HG03439 (cell line): ENCODE measurements around the gene CDH7.

Experiments used
- ATAC-seq: cut with Tn5 transposase; IDR thresholded peaks from one replicate; pipeline ENCODE4 v1.9.1; 2021; ENCODE audit warnings: mild to moderate bottlenecking, moderate library complexity; ENCODE audit not compliant: unreplicated experiment

The CDH7 gene, protein sequence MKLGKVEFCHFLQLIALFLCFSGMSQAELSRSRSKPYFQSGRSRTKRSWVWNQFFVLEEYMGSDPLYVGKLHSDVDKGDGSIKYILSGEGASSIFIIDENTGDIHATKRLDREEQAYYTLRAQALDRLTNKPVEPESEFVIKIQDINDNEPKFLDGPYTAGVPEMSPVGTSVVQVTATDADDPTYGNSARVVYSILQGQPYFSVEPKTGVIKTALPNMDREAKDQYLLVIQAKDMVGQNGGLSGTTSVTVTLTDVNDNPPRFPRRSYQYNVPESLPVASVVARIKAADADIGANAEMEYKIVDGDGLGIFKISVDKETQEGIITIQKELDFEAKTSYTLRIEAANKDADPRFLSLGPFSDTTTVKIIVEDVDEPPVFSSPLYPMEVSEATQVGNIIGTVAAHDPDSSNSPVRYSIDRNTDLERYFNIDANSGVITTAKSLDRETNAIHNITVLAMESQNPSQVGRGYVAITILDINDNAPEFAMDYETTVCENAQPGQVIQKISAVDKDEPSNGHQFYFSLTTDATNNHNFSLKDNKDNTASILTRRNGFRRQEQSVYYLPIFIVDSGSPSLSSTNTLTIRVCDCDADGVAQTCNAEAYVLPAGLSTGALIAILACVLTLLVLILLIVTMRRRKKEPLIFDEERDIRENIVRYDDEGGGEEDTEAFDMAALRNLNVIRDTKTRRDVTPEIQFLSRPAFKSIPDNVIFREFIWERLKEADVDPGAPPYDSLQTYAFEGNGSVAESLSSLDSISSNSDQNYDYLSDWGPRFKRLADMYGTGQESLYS

DNA sequence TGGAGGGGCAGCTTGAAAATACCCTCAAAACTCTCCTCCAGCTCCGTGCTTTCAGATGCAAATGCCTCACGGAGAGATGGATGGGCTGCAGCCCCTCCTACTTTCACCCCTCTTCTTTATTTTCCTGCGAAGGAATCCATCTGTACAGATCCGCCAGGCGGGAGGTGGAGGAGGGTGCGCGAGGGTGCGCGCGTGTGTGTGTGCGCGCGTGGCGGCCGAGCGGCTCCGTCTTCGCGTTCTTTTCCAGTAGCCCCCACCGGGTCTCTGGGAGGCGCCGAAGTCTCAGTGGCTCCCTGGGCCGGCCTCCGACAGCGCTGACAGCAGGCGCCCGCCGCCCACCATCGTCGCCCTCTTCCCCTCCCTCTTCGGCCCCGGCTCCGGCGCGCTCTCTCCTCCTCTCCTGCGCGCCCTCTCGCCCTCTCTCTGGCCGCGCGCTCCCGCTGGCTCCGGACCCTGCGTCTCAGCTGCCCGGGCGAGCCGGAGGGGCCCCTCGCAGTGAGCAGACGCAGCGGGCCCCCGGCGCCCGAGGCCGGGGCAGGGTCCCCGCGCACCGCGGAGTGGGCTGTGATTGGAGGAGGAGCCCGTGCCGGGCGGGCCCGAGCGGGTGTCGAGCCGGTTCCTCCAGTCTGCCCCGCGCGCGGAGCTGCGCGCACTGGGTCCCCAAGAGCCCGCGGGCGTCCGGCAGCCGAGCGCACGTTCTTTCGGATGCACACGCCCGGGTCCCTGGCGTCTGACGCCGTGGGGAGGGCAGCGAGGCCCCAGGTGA, at the start of gene CDH7:
TSS of gene CDH7 (plus strand) at position 624 of the 766 bp plus-strand sequence. CDS start 11,831 bp downstream, outside the sequence.
- no peak for ATAC-seq

DNA sequence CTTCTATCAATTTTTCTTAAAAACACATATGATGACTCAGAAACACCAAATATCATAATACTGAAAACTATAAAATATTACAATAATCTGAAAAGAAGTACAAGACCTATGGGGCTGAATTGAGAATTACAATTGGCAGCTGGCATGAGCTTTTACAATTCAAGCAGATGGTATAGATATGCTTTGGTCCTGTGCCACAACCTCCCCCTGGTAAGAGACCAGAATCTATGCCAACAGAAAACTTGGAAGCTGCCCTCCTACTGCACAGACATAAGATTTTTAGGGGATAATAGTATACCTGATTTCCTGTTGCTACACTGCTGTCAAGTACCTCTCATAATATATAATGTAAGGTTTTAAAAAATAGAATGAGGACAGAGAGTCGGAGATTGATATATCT, 46.8 kb upstream of the CDH7 start:
- no peak for ATAC-seq

- no peak for ATAC-seq
These were observed 44.2 kb upstream of the CDH7 start for GRCh38 chr18:65706646-65707045.

DNA sequence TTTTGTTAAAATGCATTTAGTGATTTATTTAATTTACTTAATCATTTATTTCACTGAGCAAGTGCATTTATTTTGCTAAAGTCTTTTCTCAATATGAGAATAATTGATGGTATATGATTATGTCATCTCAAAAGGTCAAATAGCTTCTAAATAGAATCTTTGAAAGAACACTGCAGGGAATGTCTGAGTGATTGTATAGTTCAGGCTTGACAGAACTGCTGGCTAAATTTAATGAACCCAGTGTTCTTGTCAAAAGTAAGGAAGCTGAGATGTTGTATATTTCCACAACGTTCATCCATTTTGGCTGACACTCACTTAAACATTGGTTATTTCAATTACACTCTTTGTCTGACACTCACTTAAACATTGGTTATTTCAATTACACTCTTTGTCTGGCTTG, 39.3 kb upstream of the CDH7 start:
- no peak for ATAC-seq

GRCh38 chr18:65721619-65722018, 29.2 kb upstream of the CDH7 start:
- no peak for ATAC-seq

DNA sequence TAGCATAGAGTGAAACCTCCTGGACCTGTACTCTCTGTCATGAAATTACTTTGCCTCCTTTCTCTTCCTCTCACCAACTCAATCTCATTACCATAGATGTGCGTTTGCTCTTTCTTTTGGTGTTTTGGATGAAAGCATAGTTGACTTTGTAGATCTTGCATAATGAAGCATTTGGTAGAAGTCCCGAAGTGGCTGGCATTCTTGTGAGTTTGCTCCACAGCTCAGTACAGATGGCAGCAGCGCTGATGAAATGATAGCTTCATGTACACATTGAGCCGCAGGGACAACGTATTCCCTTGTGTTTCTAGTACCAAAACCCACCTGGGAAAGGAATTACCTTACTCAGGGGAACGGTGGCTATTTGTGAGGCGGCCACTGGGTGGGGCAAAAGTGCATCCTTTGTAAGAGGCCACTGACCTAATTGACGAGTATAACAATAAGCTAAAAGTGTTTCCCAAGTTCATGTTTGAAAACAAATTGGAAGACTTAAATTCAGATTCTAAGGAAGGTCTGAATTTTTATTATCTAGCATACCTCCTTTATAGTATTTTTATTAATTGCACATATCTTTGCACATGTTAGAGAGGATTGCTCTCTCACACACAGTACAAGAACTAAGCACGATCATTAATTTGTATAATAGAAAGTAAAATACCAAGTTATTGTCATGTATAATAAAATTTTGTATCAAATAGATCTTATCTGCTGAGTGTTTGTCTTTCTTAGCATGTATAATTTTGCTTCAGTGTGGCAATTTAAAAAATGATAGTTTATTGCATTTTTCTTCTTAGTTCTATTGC, 25.4 kb upstream of the CDH7 start:
- no peak for ATAC-seq

DNA sequence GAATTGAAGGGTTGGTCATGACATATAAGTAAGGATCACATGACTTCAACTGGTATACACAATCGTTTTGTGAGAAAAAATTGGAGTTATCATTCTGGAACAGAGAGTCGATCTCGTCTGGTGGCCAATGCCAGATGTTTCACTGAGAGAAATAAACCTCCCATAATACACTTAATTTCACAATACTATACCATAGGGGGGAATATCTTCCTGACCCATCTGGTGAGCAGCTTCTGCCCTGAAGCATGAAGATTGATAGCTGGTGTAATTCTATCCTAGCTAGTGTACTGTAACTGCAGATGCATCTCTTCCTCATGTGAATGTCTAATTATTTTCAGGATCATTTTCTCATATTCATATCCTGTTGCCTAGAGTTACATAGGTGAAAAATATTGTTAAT, 15.7 kb upstream of the CDH7 start:
- no peak for ATAC-seq

GRCh38 chr18:65737471-65737955, 13.3 kb upstream of the CDH7 start:
- no peak for ATAC-seq

GRCh38 chr18:65746936-65747335, 3.9 kb upstream of the CDH7 start:
- ATAC-seq, result no peak

- ATAC-seq, result no peak
These were observed 2.5 kb upstream of the CDH7 start for GRCh38 chr18:65748321-65748720.

- no peak for ATAC-seq
These were observed 971 bp upstream of the CDH7 start for GRCh38 chr18:65749841-65750240.

GRCh38 chr18:65751155-65752085, 608 bp downstream of the CDH7 start:
- no peak for ATAC-seq

DNA sequence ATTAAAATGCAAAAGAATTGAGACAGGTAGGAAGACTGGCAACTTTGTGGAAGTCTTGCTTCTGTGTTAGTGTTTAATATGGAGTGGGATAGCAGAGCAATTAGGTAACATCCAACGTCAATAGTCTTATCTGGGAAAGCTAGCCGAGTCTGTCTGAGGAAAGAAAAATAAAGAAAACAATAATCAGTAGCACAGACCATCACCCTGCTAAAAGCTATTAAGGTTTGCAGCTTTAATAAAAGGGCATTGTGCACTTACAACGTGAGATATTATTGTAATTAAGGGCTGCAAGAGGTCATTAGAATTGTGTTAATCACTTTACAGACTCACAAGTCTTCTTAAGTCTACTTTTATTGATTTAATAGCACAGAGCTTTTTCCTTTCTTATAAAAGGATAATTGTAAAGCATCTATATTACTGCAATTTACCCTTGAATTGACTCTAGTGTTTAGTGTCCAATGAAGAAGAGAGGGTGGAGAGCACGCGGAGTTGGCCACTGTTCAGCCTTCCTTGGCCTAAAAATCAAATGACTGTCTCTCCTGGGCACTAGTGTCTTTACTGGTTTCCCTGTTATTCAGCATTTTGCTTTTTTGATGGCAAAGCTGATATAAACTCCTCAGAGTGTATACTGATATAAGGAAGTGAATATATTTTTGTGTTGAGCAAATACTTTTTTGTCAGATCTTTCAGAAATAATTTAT, 2.0 kb downstream of the CDH7 start:
- ATAC-seq, result no peak

- ATAC-seq, result no peak
These were observed 2.7 kb downstream of the CDH7 start for GRCh38 chr18:65753520-65753919.

DNA sequence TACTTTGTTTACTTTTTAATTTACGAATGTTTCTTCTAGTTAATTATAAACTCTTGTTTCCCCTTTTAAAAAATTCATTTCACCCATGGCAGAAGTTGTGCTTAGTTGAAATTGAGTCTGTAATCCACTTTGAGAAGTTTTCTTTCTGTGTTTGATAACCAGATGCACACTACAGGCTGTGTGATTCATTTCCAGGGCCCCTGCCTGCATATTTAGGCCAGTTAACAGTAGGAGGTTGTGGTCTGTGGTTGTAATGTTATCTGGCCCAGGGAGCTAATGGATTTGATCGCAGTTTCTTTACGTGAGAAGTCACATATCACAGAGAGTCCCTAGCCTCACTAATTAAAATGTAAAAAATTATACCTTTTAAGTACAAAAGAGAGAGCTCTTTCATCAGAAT, 3.3 kb downstream of the CDH7 start:
- ATAC-seq, result no peak

- ATAC-seq, result no peak
These were observed 4.8 kb downstream of the CDH7 start for GRCh38 chr18:65755616-65756015.

- no peak for ATAC-seq
These were observed 9.6 kb downstream of the CDH7 start for GRCh38 chr18:65760457-65760856.

DNA sequence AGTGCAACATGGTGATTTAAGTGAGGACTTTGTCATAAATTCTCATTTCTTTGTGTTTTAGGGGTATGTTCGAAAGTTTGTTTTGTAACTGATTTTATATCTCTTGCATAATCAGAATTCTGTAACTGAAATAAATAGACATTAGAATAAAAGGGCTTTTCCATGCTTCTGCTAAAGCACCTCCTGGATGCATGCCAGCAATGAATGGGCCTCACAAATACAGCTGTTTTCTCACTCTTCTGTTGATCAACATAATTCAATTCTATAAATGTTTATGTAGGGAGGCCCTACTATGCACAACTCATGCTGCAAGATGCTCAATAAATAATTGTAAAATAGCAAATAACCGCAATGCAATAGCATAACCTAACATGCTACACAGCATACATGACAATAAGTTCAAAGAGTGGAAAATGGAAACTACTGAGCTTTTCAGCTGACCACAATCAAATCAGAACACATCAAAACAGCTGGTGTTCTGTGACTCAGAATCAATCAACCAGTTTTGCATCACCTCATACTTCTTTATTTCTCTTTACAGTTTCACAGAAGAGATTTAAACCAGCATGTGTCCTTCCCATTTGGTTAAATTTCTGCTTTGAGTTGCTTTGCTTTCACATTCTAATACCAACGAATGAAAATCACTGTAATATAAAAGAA, 11.0 kb downstream of the CDH7 start:
- no peak for ATAC-seq
